ENCODE measurements around the gene ATMIN. TPM values are rescaled to one million over a fixed set of nuclear protein-coding genes. Genes with fewer than 3 reads are reported as not detected.

ATMIN gene
- total RNA-seq, 1 experiment from 2014 or later = 66.6 TPM

GRCh38 chr16:80988756-80989155, 46.9 kb upstream of the ATMIN start:
- no peaks in the 10 kb centered on the region for H3K9me3 ChIP-seq (ENCODE audit: control insufficient read depth, low read depth, low read length)
- H3K27ac Mint-ChIP-seq = no peak overlapping the region
- no peak overlapping the region for H2BK12ac ChIP-seq (ENCODE audit: insufficient read length, low read depth, low read length)
- H3K9me3 Mint-ChIP-seq = no peaks in the 10 kb centered on the region
- no peak overlapping the region for H2BK120ac ChIP-seq (ENCODE audit: low read depth, low read length, poor library complexity, severe bottlenecking)
- no peaks in the 10 kb centered on the region for H3K79me2 ChIP-seq (ENCODE audit: insufficient read depth, low read length)
- no peak overlapping the region for H3K56ac ChIP-seq (ENCODE audit: insufficient read length, low read depth, low read length)
- H3K79me1 ChIP-seq (ENCODE audit: insufficient read depth, low read depth, low read length, poor library complexity, severe bottlenecking) = no peaks in the 10 kb centered on the region
- no peaks in the 10 kb centered on the region for H3K27me3 ChIP-seq (ENCODE audit: insufficient read depth, low read length)
- H4K5ac ChIP-seq (ENCODE audit: insufficient read length, low read depth, low read length) = no peak overlapping the region
- no peak overlapping the region for H3T11ph ChIP-seq (ENCODE audit: low read length)
- no CpG with 5 or more reads among the region's 7 CpGs for WGBS (ENCODE audit: extremely low coverage, insufficient read length, low lambda C conversion rate)
- peaks cover 4% of the 10 kb centered on the region for H3K27me3 Mint-ChIP-seq (ENCODE audit: low read depth)
- no peak overlapping the region for H3K4ac ChIP-seq (ENCODE audit: low read depth, low read length)
- H2AFZ ChIP-seq (ENCODE audit: low read length) = no peak overlapping the region
- no peak overlapping the region for H3K23ac ChIP-seq (ENCODE audit: insufficient read length, low read depth, low read length)
- H3K4me2 ChIP-seq (ENCODE audit: insufficient read depth, insufficient read length, low read length) = no peak overlapping the region
- H4K91ac ChIP-seq (ENCODE audit: insufficient read length, low read depth, low read length) = no peak overlapping the region
- peaks cover 6% of the 10 kb centered on the region; the same call in 1 of the 2 replicates for H3K4me1 ChIP-seq (ENCODE audit: insufficient read depth, low read length)
- TF ChIP-seq CTCF (conservative IDR thresholded peaks at IDR 0.05) = no peak
- H4K20me1 ChIP-seq (ENCODE audit: control insufficient read depth, insufficient read depth, insufficient read length) = no peaks in the 10 kb centered on the region
- DNase-seq = no peak
- no peak overlapping the region for H3K18ac ChIP-seq (ENCODE audit: insufficient read length, low read depth, low read length)
- H4K8ac ChIP-seq (replicated peaks; ENCODE audit: insufficient read length, low read depth, low read length) = no peak overlapping the region
- H3K36me3 Mint-ChIP-seq (ENCODE audit: insufficient read depth in 1 of 3, low read depth in 3 of 3) = peaks cover 0 to 10% (median 3%) of the 10 kb centered on the region in 3 experiments; a peak in 5 of 7 replicates
- no peak overlapping the region for H3K9ac ChIP-seq (ENCODE audit: extremely low read depth, insufficient read length, low read length)
- H3K4me3 Mint-ChIP-seq = no peak overlapping the region
- no peaks in the 10 kb centered on the region for H3K23me2 ChIP-seq (ENCODE audit: insufficient read length, low read depth, low read length, poor library complexity, severe bottlenecking)
- H3K4me1 Mint-ChIP-seq = peaks cover 27 to 36% of the 10 kb centered on the region in 2 experiments
- no peak overlapping the region for H2BK20ac ChIP-seq (ENCODE audit: low read depth, low read length, poor library complexity, severe bottlenecking)
- no peak overlapping the region for H2AK5ac ChIP-seq (ENCODE audit: insufficient read length, low read length)
- no peak overlapping the region for H3K27ac ChIP-seq (ENCODE audit: insufficient read length, low read depth, low read length)
- no peak overlapping the region for H3K14ac ChIP-seq (ENCODE audit: insufficient read depth, low read length)
- H2BK15ac ChIP-seq (ENCODE audit: low read depth, low read length) = no peak overlapping the region
- H2BK5ac ChIP-seq (ENCODE audit: insufficient read length, low read length) = no peak overlapping the region

Data from H9 (cell line).